Neural cell (in vitro differentiated cells): ENCODE data around the gene IDH3G. TPM values are rescaled to one million over a fixed set of nuclear protein-coding genes. Genes with fewer than 3 reads are reported as not detected.

Source experiments
- H2AFZ ChIP-seq: fragments of 200-600, 300-800 bp; sonication (generic), shearing (Covaris generic); 2 replicates; pipeline ENCODE4 v1.6.0; 2014; ENCODE audit warnings: low read depth, mild to moderate bottlenecking, antibody characterized with exemption, low read length, moderate library complexity
- H3F3A ChIP-seq: fragments of 200-600 bp; shearing (Covaris generic); 2 replicates; pipeline ENCODE4 v1.6.1; 2016; ENCODE audit warnings: mild to moderate bottlenecking, moderate library complexity, mixed read lengths, antibody characterized with exemption, low read length; ENCODE audit not compliant: insufficient read depth, poor library complexity, severe bottlenecking
- H3K27ac ChIP-seq: fragments of 200-600, 300-800 bp; sonication (generic), shearing (Covaris generic); 2 replicates; pipeline ENCODE4 v1.5.1; 2014; ENCODE audit warnings: mild to moderate bottlenecking, low read length, moderate library complexity
- H3K27me3 ChIP-seq: fragments of 300-800, 200-600 bp; sonication (generic), shearing (Covaris generic); 2 replicates; pipeline ENCODE4 v1.6.0; 2014; ENCODE audit warnings: mild to moderate bottlenecking, low read depth, low read length, moderate library complexity; ENCODE audit not compliant: insufficient read depth
- H3K36me3 ChIP-seq: fragments of 300-800, 200-600 bp; sonication (generic), shearing (Covaris generic); 2 replicates; pipeline ENCODE4 v1.5.1; 2014; ENCODE audit warnings: mild to moderate bottlenecking, antibody characterized with exemption, low read length, moderate library complexity; ENCODE audit not compliant: insufficient read depth
- H3K4me2 ChIP-seq: fragments of 300-800, 200-600 bp; sonication (generic), shearing (Covaris generic); 2 replicates; pipeline ENCODE4 v1.6.0; 2014; ENCODE audit warnings: mild to moderate bottlenecking, low read length
- H3K4me3 ChIP-seq: fragments of 300-800, 200-600 bp; sonication (generic), shearing (Covaris generic); 2 replicates; pipeline ENCODE4 v1.5.1; 2014; ENCODE audit warnings: mild to moderate bottlenecking, low read length, moderate library complexity
- H3K79me2 ChIP-seq: fragments of 200-600 bp; shearing (Covaris generic); replicated peaks from 2 replicates; pipeline ENCODE4 v1.6.0; 2014; ENCODE audit warnings: mild to moderate bottlenecking, low read length, moderate library complexity; ENCODE audit not compliant: insufficient read depth
- H3K9ac ChIP-seq: fragments of 300-800, 200-600 bp; sonication (generic), shearing (Covaris generic); 2 replicates; pipeline ENCODE4 v1.6.1; 2016; ENCODE audit warnings: mild to moderate bottlenecking, low read length, mixed read lengths
- H3K9me2 ChIP-seq: fragments of 200-600 bp; shearing (Covaris generic); 2 replicates; pipeline ENCODE4 v1.6.1; 2016; ENCODE audit warnings: mild to moderate bottlenecking, low read length, mixed read lengths; ENCODE audit not compliant: insufficient read depth
- H3K9me3 ChIP-seq: fragments of 200-600, 300-800 bp; sonication (generic), shearing (Covaris generic); 2 replicates; pipeline ENCODE4 v1.6.1; 2016; ENCODE audit warnings: mild to moderate bottlenecking, mixed run types, low read length, moderate library complexity, mixed read lengths
- H4K20me1 ChIP-seq: fragments of 200-600 bp; shearing (Covaris generic); 2 replicates; pipeline ENCODE4 v1.6.1; 2016; ENCODE audit warnings: mild to moderate bottlenecking, mixed run types; ENCODE audit not compliant: insufficient read depth
- CTCF ChIP-seq: fragments of 450-650 bp; IDR thresholded peaks from 2 replicates; pipeline ENCODE4 v1.5.1; 2014; ENCODE audit warnings: antibody characterized with exemption, mild to moderate bottlenecking, moderate library complexity; ENCODE audit not compliant: poor library complexity, severe bottlenecking
- EP300 ChIP-seq: fragments of 450-650 bp; conservative IDR thresholded peaks from 2 replicates; pipeline ENCODE4 v1.6.1; 2014; ENCODE audit warnings: antibody characterized with exemption, mild to moderate bottlenecking, moderate library complexity; ENCODE audit not compliant: poor library complexity, severe bottlenecking
- EZH2 ChIP-seq: fragments of 200-600, 300-800 bp; shearing (Covaris generic), sonication (generic); IDR thresholded peaks from 2 replicates; pipeline ENCODE4 v1.6.1; 2014; ENCODE audit warnings: antibody characterized with exemption, low read length, borderline replicate concordance, mild to moderate bottlenecking; ENCODE audit not compliant: insufficient read depth, poor library complexity, severe bottlenecking
- MXI1 ChIP-seq: fragments of 450-650 bp; conservative IDR thresholded peaks from 2 replicates; pipeline ENCODE4 v1.6.1; 2014; ENCODE audit warnings: antibody characterized with exemption, mild to moderate bottlenecking; ENCODE audit not compliant: poor library complexity, severe bottlenecking
- POLR2AphosphoS5 ChIP-seq: IDR thresholded peaks from 2 replicates; pipeline ENCODE4 v1.6.1; 2012
- RAD21 ChIP-seq: fragments of 450-650 bp; conservative IDR thresholded peaks from 2 replicates; pipeline ENCODE4 v1.6.1; 2014; ENCODE audit warnings: antibody characterized with exemption, mild to moderate bottlenecking, moderate library complexity
- SMC3 ChIP-seq: fragments of 450-650 bp; conservative IDR thresholded peaks from 2 replicates; pipeline ENCODE4 v1.6.1; 2014; ENCODE audit warnings: antibody characterized with exemption, mild to moderate bottlenecking, moderate library complexity; ENCODE audit not compliant: poor library complexity
- TAF1 ChIP-seq: IDR thresholded peaks from 2 replicates; pipeline ENCODE4 v1.6.1; 2012; ENCODE audit warnings: low read depth
- polyA plus RNA-seq: library from polyadenylated mRNA; depleted of rRNA; stranded (reverse); fragments of >200 nt; gene quantifications from 2 replicates; pipeline ENCODE4 v1.2.3, GENCODE V29; 2014
- TF ChIP-seq, protein P1 (sequence below): IDR thresholded peaks from 2 replicates; pipeline ENCODE4 v1.6.1; 2012; ENCODE audit warnings: borderline replicate concordance

The IDH3G gene
- polyA plus RNA-seq, 1 donor from 2014 or later: 64.7 TPM

DNA sequence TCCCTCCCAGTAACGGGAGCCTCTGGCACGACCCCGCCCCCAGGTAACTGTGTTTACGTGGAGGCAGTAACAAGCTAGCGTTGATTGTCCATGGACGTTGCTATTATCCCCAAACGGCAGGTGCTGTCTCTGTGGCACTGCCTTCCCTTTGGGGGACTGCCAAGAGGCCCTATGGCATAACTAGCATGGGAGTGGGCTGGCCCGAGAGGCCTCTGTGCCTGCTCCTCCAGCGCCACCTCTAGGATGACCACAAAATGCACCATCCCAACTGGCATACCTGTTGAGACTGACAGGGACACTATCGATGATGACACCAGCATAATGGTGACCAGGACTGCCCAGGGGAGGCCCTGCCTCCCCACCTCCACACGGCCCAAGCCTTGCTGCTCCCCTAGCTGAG is 11.9 kb downstream of the IDH3G start:
- Histone ChIP-seq H3K9ac (no peak overlapping the region), H3K9me2 (no peaks in the 10 kb centered on the region), H3F3A (no peaks in the 10 kb centered on the region), H3K36me3 (no peaks in the 10 kb centered on the region), H3K9me3 (no peaks in the 10 kb centered on the region), H3K4me2 (no peak overlapping the region), H3K4me3 (no peak overlapping the region), H3K27me3 (no peaks in the 10 kb centered on the region), H3K27ac (no peak overlapping the region), H3K79me2 (no peaks in the 10 kb centered on the region), H2AFZ (no peak overlapping the region), H4K20me1 (no peaks in the 10 kb centered on the region)
- TF ChIP-seq SMC3 (no peak), POLR2AphosphoS5 (no peak)
- TF ChIP-seq, protein P1, sequence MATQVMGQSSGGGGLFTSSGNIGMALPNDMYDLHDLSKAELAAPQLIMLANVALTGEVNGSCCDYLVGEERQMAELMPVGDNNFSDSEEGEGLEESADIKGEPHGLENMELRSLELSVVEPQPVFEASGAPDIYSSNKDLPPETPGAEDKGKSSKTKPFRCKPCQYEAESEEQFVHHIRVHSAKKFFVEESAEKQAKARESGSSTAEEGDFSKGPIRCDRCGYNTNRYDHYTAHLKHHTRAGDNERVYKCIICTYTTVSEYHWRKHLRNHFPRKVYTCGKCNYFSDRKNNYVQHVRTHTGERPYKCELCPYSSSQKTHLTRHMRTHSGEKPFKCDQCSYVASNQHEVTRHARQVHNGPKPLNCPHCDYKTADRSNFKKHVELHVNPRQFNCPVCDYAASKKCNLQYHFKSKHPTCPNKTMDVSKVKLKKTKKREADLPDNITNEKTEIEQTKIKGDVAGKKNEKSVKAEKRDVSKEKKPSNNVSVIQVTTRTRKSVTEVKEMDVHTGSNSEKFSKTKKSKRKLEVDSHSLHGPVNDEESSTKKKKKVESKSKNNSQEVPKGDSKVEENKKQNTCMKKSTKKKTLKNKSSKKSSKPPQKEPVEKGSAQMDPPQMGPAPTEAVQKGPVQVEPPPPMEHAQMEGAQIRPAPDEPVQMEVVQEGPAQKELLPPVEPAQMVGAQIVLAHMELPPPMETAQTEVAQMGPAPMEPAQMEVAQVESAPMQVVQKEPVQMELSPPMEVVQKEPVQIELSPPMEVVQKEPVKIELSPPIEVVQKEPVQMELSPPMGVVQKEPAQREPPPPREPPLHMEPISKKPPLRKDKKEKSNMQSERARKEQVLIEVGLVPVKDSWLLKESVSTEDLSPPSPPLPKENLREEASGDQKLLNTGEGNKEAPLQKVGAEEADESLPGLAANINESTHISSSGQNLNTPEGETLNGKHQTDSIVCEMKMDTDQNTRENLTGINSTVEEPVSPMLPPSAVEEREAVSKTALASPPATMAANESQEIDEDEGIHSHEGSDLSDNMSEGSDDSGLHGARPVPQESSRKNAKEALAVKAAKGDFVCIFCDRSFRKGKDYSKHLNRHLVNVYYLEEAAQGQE: no peak

- Histone ChIP-seq H3K4me2 (no peak overlapping the region), H3K9ac (no peak overlapping the region), H3K27ac (no peak overlapping the region), H4K20me1 (no peaks in the 10 kb centered on the region), H3K27me3 (no peaks in the 10 kb centered on the region), H3K36me3 (no peaks in the 10 kb centered on the region), H3K9me3 (no peaks in the 10 kb centered on the region), H3F3A (no peaks in the 10 kb centered on the region), H2AFZ (no peak overlapping the region), H3K79me2 (no peaks in the 10 kb centered on the region), H3K4me3 (no peak overlapping the region), H3K9me2 (no peaks in the 10 kb centered on the region)
- TF ChIP-seq CTCF (no peak), POLR2AphosphoS5 (no peak), SMC3 (no peak), RAD21 (no peak), TAF1 (no peak), MXI1 (no peak), EZH2 (no peak), EP300 (no peak)
- TF ChIP-seq, protein P1: no peak
These were observed 12.6 kb downstream of the IDH3G start for GRCh38 chrX:153781428-153782047.
